Gastrocnemius medialis (tissue), 4 donors: ENCODE results near the gene MYO6. TPM values are rescaled to one million over a fixed set of nuclear protein-coding genes. Genes with fewer than 3 reads are reported as not detected.

Experiments
- ATAC-seq, 2 donors: fragments of 150-250 bp; one replicate each; pipeline ENCODE4 v1.9.1; 2016
- DNase-seq, 2 donors: peaks; one replicate each; pipeline ENCODE4 v3.0.0-alpha.2; 2019
- H3K27ac ChIP-seq, 4 donors: fragments of 200-600 bp; sonication (generic); 1 replicate in 1 of 4; 2 replicates in 3 of 4; pipeline ENCODE4 v1.5.1; 2016 to 2018; ENCODE audit warnings: mild to moderate bottlenecking in 2 of 4, moderate library complexity in 1 of 4
- H3K27me3 ChIP-seq, 3 donors: fragments of 200-600 bp; sonication (generic) in 2 of 3; 1 replicate in 1 of 3; 2 replicates in 2 of 3; pipeline versions ENCODE4 v1.5.1 to v1.6.0; 2016 to 2019; ENCODE audit warnings: mild to moderate bottlenecking in 1 of 3, moderate library complexity in 1 of 3
- H3K36me3 ChIP-seq, 2 donors: fragments of 200-600 bp; sonication (generic) in 1 of 2; one replicate each; pipeline ENCODE4 v1.5.1; 2017 to 2018
- H3K4me1 ChIP-seq, 2 donors: fragments of 200-600 bp; sonication (generic) in 1 of 2; one replicate each; pipeline ENCODE4 v1.5.1; 2016 to 2017; ENCODE audit warnings: mild to moderate bottlenecking in 2 of 2
- H3K4me3 ChIP-seq, 4 donors: fragments of 200-600 bp; sonication (generic) in 3 of 4; 1 replicate in 1 of 4; 2 replicates in 3 of 4; pipeline ENCODE4 v1.5.1; 2016 to 2019; ENCODE audit warnings: mild to moderate bottlenecking in 2 of 4
- H3K9me3 ChIP-seq, 3 donors: fragments of 200-600 bp; sonication (generic) in 2 of 3; 1 replicate in 1 of 3; 2 replicates in 2 of 3; pipeline ENCODE4 v1.5.1; 2016 to 2019
- POLR2A ChIP-seq, 2 donors: fragments of 450-650 bp; IDR thresholded peaks; one replicate each; pipeline ENCODE4 v1.6.1; 2017; ENCODE audit warnings: antibody characterized with exemption in 2 of 2, mild to moderate bottlenecking in 2 of 2, moderate library complexity in 2 of 2
- in situ Hi-C, 4 donors: fragments of 200-750 bp; cut with MboI; loops; one replicate each; pipeline versions ENCODE4 v1.15.0 to v1.8.0; 2017; ENCODE audit warnings: low sequenced_read_pairs in 4 of 4
- intact Hi-C: fragments of 100-400 bp; cut with DNase I; formaldehyde crosslinking; loops from one replicate; pipeline ENCODE4 v1.15.1; 2023; ENCODE audit warnings: low total_unique reads
- total RNA-seq, 4 donors: library from RNA; depleted of rRNA; stranded (reverse); fragments of >200 nt; gene quantifications; one replicate each; pipeline versions ENCODE4 v1.1.0 to v1.2.3, GENCODE V29; 2016
- TF ChIP-seq, protein P1 (sequence below), 5 experiments: fragments of 450-650 bp in 3 of 5; fragments of 200-600 bp in 2 of 5; sonication (generic) in 2 of 5; IDR thresholded peaks in 4 of 5; conservative IDR thresholded peaks in 1 of 5; 1 replicate in 4 of 5; 2 replicates in 1 of 5; pipeline ENCODE4 v1.5.1; 2016 to 2019; ENCODE audit warnings: antibody characterized with exemption in 5 of 5, mild to moderate bottlenecking in 3 of 5, moderate library complexity in 3 of 5

MYO6 gene
- total RNA-seq, 4 donors from 2014 or later = 1.6 to 7.9 (median 4.2) TPM

DNA sequence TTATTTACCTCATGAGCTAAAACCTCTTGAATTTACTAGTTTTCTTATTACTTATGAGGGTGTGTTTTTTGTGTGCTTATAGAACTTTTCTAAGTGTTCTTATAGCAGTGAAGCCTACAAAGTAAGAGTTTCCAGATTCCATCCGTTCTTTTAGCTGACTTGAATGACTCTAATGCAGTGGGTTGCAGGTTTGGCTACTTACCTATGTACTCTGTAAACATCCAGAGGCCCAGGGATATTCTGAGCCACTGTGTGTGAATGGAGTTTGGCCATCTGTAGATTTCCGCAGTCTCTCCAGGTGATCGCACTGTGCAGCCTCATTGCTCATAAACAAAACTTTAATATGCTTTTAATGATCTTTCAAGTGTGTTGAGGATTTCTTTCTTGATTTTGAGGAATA lies 157.8 kb downstream of the MYO6 start:
- ATAC-seq = no peak
- in situ Hi-C loops = no loop called here

DNA sequence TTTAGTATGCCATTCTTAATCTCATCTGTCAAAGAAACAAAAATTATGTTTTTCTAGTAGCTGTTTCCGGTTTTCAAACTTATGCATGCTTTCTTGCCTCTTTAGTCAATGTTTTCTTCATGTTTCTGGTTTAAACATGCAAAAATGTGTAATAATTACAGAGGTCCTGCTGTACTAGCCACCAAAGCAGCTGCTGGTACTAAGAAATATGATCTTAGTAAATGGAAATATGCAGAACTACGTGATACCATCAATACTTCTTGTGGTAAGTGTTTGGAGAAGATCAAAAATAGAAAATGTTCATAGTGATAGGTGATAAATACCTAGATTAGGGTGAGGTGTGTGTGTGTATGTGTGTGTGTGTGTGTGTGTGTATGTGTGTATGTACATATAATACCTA lies 158.4 kb downstream of the MYO6 start:
- no peaks in the 10 kb centered on the region for H3K27me3 ChIP-seq
- intact Hi-C loops (no loop called here), in situ Hi-C loops (no loop called here)
- H3K9me3 ChIP-seq = no peaks in the 10 kb centered on the region
- peaks cover 0 to 4% of the 10 kb centered on the region in 2 donors for H3K36me3 ChIP-seq
- TF ChIP-seq, protein P1, sequence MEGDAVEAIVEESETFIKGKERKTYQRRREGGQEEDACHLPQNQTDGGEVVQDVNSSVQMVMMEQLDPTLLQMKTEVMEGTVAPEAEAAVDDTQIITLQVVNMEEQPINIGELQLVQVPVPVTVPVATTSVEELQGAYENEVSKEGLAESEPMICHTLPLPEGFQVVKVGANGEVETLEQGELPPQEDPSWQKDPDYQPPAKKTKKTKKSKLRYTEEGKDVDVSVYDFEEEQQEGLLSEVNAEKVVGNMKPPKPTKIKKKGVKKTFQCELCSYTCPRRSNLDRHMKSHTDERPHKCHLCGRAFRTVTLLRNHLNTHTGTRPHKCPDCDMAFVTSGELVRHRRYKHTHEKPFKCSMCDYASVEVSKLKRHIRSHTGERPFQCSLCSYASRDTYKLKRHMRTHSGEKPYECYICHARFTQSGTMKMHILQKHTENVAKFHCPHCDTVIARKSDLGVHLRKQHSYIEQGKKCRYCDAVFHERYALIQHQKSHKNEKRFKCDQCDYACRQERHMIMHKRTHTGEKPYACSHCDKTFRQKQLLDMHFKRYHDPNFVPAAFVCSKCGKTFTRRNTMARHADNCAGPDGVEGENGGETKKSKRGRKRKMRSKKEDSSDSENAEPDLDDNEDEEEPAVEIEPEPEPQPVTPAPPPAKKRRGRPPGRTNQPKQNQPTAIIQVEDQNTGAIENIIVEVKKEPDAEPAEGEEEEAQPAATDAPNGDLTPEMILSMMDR (IDR thresholded peaks at IDR 0.05 in 4 of 5, conservative IDR thresholded peaks at IDR 0.05 in 1 of 5) = no peak
- no peak for TF ChIP-seq POLR2A (IDR thresholded peaks at IDR 0.05)
- no peak overlapping the region for H3K4me3 ChIP-seq
- DNase-seq (no peak), ATAC-seq (no peak)
- no peak overlapping the region for H3K27ac ChIP-seq
- no peaks in the 10 kb centered on the region for H3K4me1 ChIP-seq

More for the DNA sequence above, 157.8 kb downstream of the MYO6 start:
- H3K27ac ChIP-seq = no peak overlapping the region
- H3K9me3 ChIP-seq = no peaks in the 10 kb centered on the region
- H3K4me1 ChIP-seq = no peaks in the 10 kb centered on the region
- H3K4me3 ChIP-seq = no peak overlapping the region
- no peak for DNase-seq
- H3K27me3 ChIP-seq = no peaks in the 10 kb centered on the region
- TF ChIP-seq, protein P1 (IDR thresholded peaks at IDR 0.05 in 4 of 5, conservative IDR thresholded peaks at IDR 0.05 in 1 of 5) = no peak
- no peak for TF ChIP-seq POLR2A (IDR thresholded peaks at IDR 0.05)
- peaks cover 0 to 4% of the 10 kb centered on the region in 2 donors for H3K36me3 ChIP-seq
- intact Hi-C loops = no loop called here

DNA sequence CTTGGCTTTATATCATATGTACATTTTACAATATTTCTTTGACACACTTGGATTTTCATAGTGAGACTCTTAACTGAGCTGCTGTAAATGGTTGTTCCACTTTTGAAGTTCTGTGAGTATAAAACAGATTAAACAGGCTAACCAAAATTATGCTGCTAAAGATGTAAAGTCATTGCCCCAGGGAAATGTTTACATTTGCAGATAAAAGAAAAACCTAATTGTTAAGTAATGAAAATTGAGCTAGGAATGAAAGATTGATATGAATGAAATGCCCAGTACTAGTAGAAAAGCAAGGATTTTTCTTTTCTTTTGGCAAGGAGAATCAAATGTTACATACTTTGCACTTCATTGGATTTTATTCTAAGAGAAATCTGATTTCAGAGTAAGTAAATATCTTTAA lies 164.0 kb downstream of the MYO6 start:
- intact Hi-C loops (no loop called here), in situ Hi-C loops (no loop called here)
- TF ChIP-seq, protein P1 (IDR thresholded peaks at IDR 0.05 in 4 of 5, conservative IDR thresholded peaks at IDR 0.05 in 1 of 5) = no peak
- no peak for TF ChIP-seq POLR2A (IDR thresholded peaks at IDR 0.05)
- ATAC-seq = no peak
- no peaks in the 10 kb centered on the region for H3K4me1 ChIP-seq
- H3K27me3 ChIP-seq = no peaks in the 10 kb centered on the region
- no peak overlapping the region for H3K4me3 ChIP-seq
- H3K27ac ChIP-seq = no peak overlapping the region
- no peak for DNase-seq
- no peaks in the 10 kb centered on the region for H3K9me3 ChIP-seq
- H3K36me3 ChIP-seq = peaks cover 0 to 13% of the 10 kb centered on the region in 2 donors

DNA sequence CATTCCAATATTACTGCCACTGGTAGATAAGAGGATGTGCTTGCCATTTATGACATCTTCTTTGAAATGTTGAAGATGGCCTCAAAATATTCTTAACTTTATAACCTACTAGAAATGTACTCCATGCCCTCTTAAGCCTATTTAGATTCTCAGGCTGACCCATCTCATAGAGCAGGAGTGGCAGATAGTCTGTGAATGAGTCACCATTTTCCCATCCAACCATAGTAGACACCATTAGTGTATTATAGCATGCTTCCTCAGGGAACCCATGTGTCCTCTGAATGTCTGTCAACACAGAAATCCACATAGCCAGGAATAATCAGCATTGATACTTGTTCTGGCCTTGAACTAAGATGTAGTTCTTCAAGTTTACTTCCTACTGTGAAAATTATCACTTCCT lies 173.2 kb downstream of the MYO6 start:
- intact Hi-C loops = no loop called here
- H3K27me3 ChIP-seq = no peaks in the 10 kb centered on the region

More for the DNA sequence above, 173.2 kb downstream of the MYO6 start:
- H3K36me3 ChIP-seq = no peaks in the 10 kb centered on the region
- no peaks in the 10 kb centered on the region for H3K9me3 ChIP-seq
- no peaks in the 10 kb centered on the region for H3K4me1 ChIP-seq
- no peak overlapping the region for H3K27ac ChIP-seq
- no peak for ATAC-seq
- no peak for DNase-seq
- TF ChIP-seq, protein P1 (IDR thresholded peaks at IDR 0.05 in 4 of 5, conservative IDR thresholded peaks at IDR 0.05 in 1 of 5) = no peak
- TF ChIP-seq POLR2A (IDR thresholded peaks at IDR 0.05) = no peak
- H3K4me3 ChIP-seq = no peak overlapping the region
- in situ Hi-C loops = no loop called here
